ENCODE measurements around the gene OTOS.

DNA sequence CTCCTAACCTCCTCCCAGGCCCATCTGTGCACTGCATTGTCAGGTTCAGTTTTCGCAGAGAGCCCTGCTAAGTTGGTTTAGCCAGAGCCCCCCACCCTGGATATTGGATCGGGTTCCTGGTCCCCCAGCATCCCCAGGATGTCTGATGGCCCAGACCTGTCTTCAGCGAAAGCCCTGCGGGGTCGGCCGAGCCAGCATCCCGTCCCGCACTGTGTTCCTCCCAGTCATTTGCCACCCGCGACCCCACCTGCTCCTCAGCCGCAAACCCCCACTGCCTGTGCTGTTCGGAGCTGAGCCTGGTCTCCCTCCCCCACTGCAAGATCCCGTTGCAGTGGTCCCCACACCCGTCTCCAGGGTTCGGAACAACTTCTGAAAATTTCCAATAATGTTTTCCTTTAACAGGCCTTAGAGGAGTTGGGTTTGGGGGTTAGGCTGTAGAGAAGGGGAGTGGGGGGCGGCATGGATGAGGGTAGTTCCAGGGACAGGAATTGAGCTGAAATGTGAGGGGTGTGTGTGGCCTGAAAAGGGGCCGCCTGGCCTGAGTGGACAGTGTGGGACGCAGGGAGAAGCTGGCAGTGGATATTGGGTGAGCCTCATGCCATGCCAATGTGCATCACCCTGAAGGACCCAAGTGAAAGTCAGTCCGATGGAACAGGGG, 2.7 kb downstream of the OTOS start:
- TF ChIP-seq CREB1 (IDR thresholded peaks at IDR 0.05; ENCODE audit: low read depth) (no peak), ZBTB7A (IDR thresholded peaks at IDR 0.05; ENCODE audit: low read depth) (no peak), NFIC (IDR thresholded peaks at IDR 0.05) (no peak), REST (IDR thresholded peaks at IDR 0.05; ENCODE audit: low read depth) (no peak), CEBPB (IDR thresholded peaks at IDR 0.05) (no peak), TCF12 (IDR thresholded peaks at IDR 0.05; ENCODE audit: low read depth) (no peak), RAD21 (IDR thresholded peaks at IDR 0.05; ENCODE audit: low read depth) (no peak)
